ENCODE data around the gene WDR27. TPM values are rescaled to one million over a fixed set of nuclear protein-coding genes. Genes with fewer than 3 reads are reported as not detected.

WDR27 gene
- total RNA-seq, 2 experiments from 2014 or later = 77.2 to 108 TPM

DNA sequence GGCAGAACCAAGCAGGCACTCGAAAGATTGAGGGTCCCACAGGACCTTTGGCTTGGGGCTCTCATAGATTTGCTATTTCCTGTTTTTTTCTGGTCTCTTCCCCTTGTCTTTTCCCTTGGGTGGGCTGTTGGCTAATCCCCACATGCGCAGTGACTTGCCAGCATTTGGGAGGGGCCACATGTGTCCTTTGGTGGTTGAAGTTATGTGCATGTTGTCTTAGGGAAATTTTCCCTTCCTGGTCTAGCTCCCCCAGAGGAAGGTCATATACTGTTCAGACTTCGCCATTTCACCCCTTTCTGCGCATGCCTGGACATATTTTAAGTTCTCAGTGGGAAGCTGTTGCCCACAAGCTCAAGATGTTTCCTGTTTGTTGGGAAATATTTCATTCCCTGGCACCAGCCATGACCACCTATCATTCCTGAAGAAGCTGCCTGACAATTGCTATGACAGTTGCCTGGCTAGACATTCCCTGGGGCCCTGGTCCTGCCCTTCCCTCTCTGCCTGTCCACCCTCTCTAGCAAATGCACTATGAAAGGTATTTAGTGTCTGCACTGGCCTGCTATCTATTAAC lies 292.0 kb downstream of the WDR27 start:
- DNase-seq (ENCODE audit: low spot score) = no peak
- POLR2A ChIA-PET = no interaction called here
- no peaks in the 10 kb centered on the region for H3K4me1 ChIP-seq (ENCODE audit: insufficient read depth, low read length, poor library complexity, severe bottlenecking)
- no peaks in the 10 kb centered on the region for H3K9me2 ChIP-seq (ENCODE audit: insufficient read depth, low read length)
- no peak overlapping the region for H3K4me2 ChIP-seq (ENCODE audit: low read length)
- BruUV-seq (replicated peaks) = no TSS peak
- H3K36me3 ChIP-seq (ENCODE audit: insufficient read depth, low read length) = no peaks in the 10 kb centered on the region
- intact Hi-C loops (cut with micrococcal nuclease; ENCODE audit: unreplicated experiment) = no loop called here
- TF ChIP-seq EZH2phosphoT487 (IDR thresholded peaks at IDR 0.05; ENCODE audit: borderline replicate concordance, low read depth, low read length) = no peak
- TF ChIP-seq, protein P1, sequence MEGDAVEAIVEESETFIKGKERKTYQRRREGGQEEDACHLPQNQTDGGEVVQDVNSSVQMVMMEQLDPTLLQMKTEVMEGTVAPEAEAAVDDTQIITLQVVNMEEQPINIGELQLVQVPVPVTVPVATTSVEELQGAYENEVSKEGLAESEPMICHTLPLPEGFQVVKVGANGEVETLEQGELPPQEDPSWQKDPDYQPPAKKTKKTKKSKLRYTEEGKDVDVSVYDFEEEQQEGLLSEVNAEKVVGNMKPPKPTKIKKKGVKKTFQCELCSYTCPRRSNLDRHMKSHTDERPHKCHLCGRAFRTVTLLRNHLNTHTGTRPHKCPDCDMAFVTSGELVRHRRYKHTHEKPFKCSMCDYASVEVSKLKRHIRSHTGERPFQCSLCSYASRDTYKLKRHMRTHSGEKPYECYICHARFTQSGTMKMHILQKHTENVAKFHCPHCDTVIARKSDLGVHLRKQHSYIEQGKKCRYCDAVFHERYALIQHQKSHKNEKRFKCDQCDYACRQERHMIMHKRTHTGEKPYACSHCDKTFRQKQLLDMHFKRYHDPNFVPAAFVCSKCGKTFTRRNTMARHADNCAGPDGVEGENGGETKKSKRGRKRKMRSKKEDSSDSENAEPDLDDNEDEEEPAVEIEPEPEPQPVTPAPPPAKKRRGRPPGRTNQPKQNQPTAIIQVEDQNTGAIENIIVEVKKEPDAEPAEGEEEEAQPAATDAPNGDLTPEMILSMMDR (conservative IDR thresholded peaks at IDR 0.05; ENCODE audit: low read length) = no peak
- H3K4me3 ChIP-seq (ENCODE audit: low read depth, low read length, poor library complexity, severe bottlenecking) = no peak overlapping the region
- H4K20me1 ChIP-seq (ENCODE audit: insufficient read depth, low read length) = no peaks in the 10 kb centered on the region
- H3K9me3 ChIP-seq (ENCODE audit: low read length) = 0 out of 2 replicates have a peak, but pooled peaks cover under 1% of the 10 kb centered on the region
- H3K27ac ChIP-seq (ENCODE audit: low read depth, low read length, poor library complexity, severe bottlenecking) = no peak overlapping the region
- H2AFZ ChIP-seq (ENCODE audit: low read length) = no peak overlapping the region
- CTCF ChIA-PET (ENCODE audit: unreplicated experiment) = no interaction called here
- no peaks in the 10 kb centered on the region for H3K79me2 ChIP-seq (ENCODE audit: insufficient read depth, low read depth, low read length)

DNA sequence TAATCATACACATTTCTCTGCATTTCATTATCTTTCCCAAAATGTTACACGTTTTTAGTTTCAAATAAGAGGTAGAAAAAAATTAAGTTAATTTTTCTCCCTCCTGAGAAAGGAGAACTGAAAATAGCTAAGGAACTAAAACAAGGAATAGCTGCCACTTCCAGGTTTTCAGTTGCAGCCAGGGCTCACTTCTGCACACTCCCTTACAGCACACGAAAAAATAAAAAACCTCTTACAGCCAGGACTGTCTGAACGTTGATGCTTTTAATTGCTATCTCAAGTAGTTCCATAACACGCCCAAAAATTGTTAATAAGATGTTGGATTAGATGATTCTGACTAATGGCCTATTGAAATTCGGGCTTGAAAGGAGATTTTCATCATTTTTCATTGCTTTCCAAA lies 294.5 kb downstream of the WDR27 start:
- intact Hi-C loops (cut with micrococcal nuclease; ENCODE audit: unreplicated experiment) = no loop called here
- no peaks in the 10 kb centered on the region for H3K36me3 ChIP-seq (ENCODE audit: insufficient read depth, low read length)
- no peaks in the 10 kb centered on the region for H3K9me2 ChIP-seq (ENCODE audit: insufficient read depth, low read length)
- no peak overlapping the region for H3K27ac ChIP-seq (ENCODE audit: low read depth, low read length, poor library complexity, severe bottlenecking)
- H4K20me1 ChIP-seq (ENCODE audit: insufficient read depth, low read length) = no peaks in the 10 kb centered on the region
- POLR2A ChIA-PET = interaction anchor here (0.6 kb wide), 1 partner anchor 553 kb away, joined by 3 read pairs; no protein-coding TSS in a partner anchor
- no peaks in the 10 kb centered on the region for H3K9me3 ChIP-seq (ENCODE audit: low read length)
- no peaks in the 10 kb centered on the region for H3K79me2 ChIP-seq (ENCODE audit: insufficient read depth, low read depth, low read length)
- BruUV-seq (replicated peaks) = no TSS peak
- no peak overlapping the region for H2AFZ ChIP-seq (ENCODE audit: low read length)
- no peak overlapping the region for H3K4me2 ChIP-seq (ENCODE audit: low read length)
- no peak overlapping the region for H3K4me3 ChIP-seq (ENCODE audit: low read depth, low read length, poor library complexity, severe bottlenecking)
- CTCF ChIA-PET (ENCODE audit: unreplicated experiment) = no interaction called here
- TF ChIP-seq EZH2phosphoT487 (IDR thresholded peaks at IDR 0.05; ENCODE audit: borderline replicate concordance, low read depth, low read length) = no peak
- TF ChIP-seq, protein P1 (conservative IDR thresholded peaks at IDR 0.05; ENCODE audit: low read length) = no peak
- no peak for DNase-seq (ENCODE audit: low spot score)
- H3K4me1 ChIP-seq (ENCODE audit: insufficient read depth, low read length, poor library complexity, severe bottlenecking) = no peaks in the 10 kb centered on the region

Other genes starting within 250 kb of the WDR27 start
- 30.3 and 31.0 TPM in 2 replicates for gene C6orf120, start 97 bp upstream of the WDR27 start, total RNA-seq (2014; rRNA removed; shearing (Covaris generic))
- gene C6orf120, start 97 bp upstream of the WDR27 start, total RNA-seq (2022) = 19.0 and 21.3 TPM in 2 replicates
- gene PHF10, start 22.5 kb upstream of the WDR27 start, total RNA-seq (2014; rRNA removed; shearing (Covaris generic)) = 42.5 and 45.1 TPM in 2 replicates
- 74.1 and 86.2 TPM in 2 replicates for gene PHF10, start 22.5 kb upstream of the WDR27 start, total RNA-seq (2022)
- 7.7 and 10.9 TPM in 2 replicates for gene DYNLT2, start 49.5 kb upstream of the WDR27 start, total RNA-seq (2014; rRNA removed; shearing (Covaris generic))
- gene DYNLT2, start 49.5 kb upstream of the WDR27 start, total RNA-seq (2022) = 6.4 and 7.5 TPM in 2 replicates
- gene ERMARD, start 49.6 kb upstream of the WDR27 start, total RNA-seq (2014; rRNA removed; shearing (Covaris generic)) = 16.5 and 23.2 TPM in 2 replicates
- 35.3 and 42.3 TPM in 2 replicates for gene ERMARD, start 49.6 kb upstream of the WDR27 start, total RNA-seq (2022)